Measurements from ENCODE around the gene PSMD11. TPM values are rescaled to one million over a fixed set of nuclear protein-coding genes. Genes with fewer than 3 reads are reported as not detected.
A peak's percentile ranks its signal among the peaks of the same experiment; 100 is the strongest.

The PSMD11 gene
- polyA plus RNA-seq, 1 donor (not counting 4 experiments of a cell fraction or from before 2014, with no cell fraction given): 103 TPM

- H3K27ac ChIP-seq (ENCODE audit: control insufficient read depth, insufficient read depth, low read length): no peak overlapping the region
- H3K9me1 ChIP-seq (ENCODE audit: control insufficient read depth, extremely low read depth, insufficient read depth, low read length): peaks cover 9% of the 10 kb centered on the region
- H3K79me2 ChIP-seq (ENCODE audit: control insufficient read depth, insufficient read depth, low read length): peaks cover 37% of the 10 kb centered on the region
- dilution Hi-C loops (cut with MboI; ENCODE audit: extremely low pct_ligation_motif_present, low sequenced_read_pairs): no loop called here
- TF ChIP-seq CTCF (optimal IDR thresholded peaks at IDR 0.05 in 1 of 3, IDR thresholded peaks at IDR 0.05 in 1 of 3, conservative IDR thresholded peaks at IDR 0.05 in 1 of 3; ENCODE audit: extremely low read depth in 1 of 3, insufficient read depth in 2 of 3, low read length in 3 of 3) (no peak), EZH2 (IDR thresholded peaks at IDR 0.05; ENCODE audit: low read length) (no peak)
- FAIRE-seq: no peak
- no peak overlapping the region for H3K9ac ChIP-seq (ENCODE audit: control insufficient read depth, extremely low read depth, insufficient read depth, low read length)
- peaks cover 11 to 25% of the 10 kb centered on the region in 2 experiments for H3K36me3 ChIP-seq (ENCODE audit: control insufficient read depth in 2 of 2, extremely low read depth in 1 of 2, insufficient read depth in 2 of 2, low read length in 2 of 2)
- DNase-seq (ENCODE audit: low read depth, low spot score): no peak
- no peaks in the 10 kb centered on the region for H4K20me1 ChIP-seq (ENCODE audit: control insufficient read depth, extremely low read depth, insufficient read depth, low read length)
- H2AFZ ChIP-seq (ENCODE audit: control insufficient read depth, low read length): no peak overlapping the region
- no peaks in the 10 kb centered on the region for H3K27me3 ChIP-seq (ENCODE audit: control insufficient read depth, extremely low read depth, insufficient read depth, low read length)
- H3K4me1 ChIP-seq (ENCODE audit: control insufficient read depth, extremely low read depth, insufficient read depth, low read length): peaks cover 46% of the 10 kb centered on the region
- H3K4me2 ChIP-seq (ENCODE audit: control insufficient read depth, extremely low read depth, insufficient read depth, low read depth, low read length): peak overlapping the region; percentile 94
- H3K9me3 ChIP-seq (ENCODE audit: control insufficient read depth, low read depth, low read length): no peaks in the 10 kb centered on the region
- peak overlapping the region; percentile 14 to 49 (median 18) for H3K4me3 ChIP-seq (ENCODE audit: control insufficient read depth in 2 of 3, extremely low read depth in 1 of 3, insufficient read depth in 2 of 3, low read depth in 1 of 3, low read length in 3 of 3)
These were observed 44.4 kb downstream of the PSMD11 start for GRCh38 chr17:32488604-32489180.

DNA sequence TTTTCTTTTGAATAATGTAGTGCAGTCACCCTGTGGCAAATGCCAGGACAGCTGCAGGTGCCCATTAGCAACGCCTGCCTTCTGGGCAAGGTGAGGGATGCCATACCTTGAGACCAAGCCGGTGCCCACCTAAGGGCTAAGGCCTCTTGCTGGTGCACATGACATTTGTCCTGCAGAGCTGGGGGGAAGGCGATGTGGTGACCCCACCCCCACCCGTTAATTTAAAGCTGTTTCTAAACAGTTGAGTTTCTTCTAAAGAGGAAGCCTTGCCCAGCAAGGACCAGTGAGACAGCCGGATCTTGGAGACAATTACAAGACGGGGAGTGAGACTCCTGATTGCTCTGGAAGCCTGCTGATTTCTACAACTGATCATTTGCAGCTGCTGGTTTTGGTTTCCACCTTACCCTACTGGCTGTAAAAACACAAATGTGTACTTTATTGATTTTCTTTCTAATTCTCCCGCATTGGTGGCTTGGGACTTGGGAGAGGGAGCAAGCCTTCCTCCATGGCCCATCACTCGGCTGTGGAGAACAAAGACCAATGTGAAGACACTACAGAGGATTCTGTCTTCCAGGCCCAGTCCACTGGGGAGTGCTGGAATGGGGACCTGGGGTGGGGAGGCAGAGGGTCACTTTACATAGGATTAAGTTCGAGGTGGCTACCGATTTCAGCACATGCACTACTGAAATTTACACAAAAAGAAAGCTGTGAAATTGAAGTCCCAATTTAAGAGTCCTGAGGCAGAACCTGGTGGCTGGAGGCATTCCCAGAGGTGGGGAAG is 45.2 kb downstream of the PSMD11 start:
- no peak for TF ChIP-seq EZH2 (IDR thresholded peaks at IDR 0.05; ENCODE audit: low read length)
- no peak for TF ChIP-seq CTCF (optimal IDR thresholded peaks at IDR 0.05 in 1 of 3, IDR thresholded peaks at IDR 0.05 in 1 of 3, conservative IDR thresholded peaks at IDR 0.05 in 1 of 3; ENCODE audit: extremely low read depth in 1 of 3, insufficient read depth in 2 of 3, low read length in 3 of 3)
- FAIRE-seq: peak; percentile 26
- dilution Hi-C loops (cut with MboI; ENCODE audit: extremely low pct_ligation_motif_present, low sequenced_read_pairs): no loop called here
- no peaks in the 10 kb centered on the region for H3K9me3 ChIP-seq (ENCODE audit: control insufficient read depth, low read depth, low read length)
- H3K27me3 ChIP-seq (ENCODE audit: control insufficient read depth, extremely low read depth, insufficient read depth, low read length): no peaks in the 10 kb centered on the region
- H3K27ac ChIP-seq (ENCODE audit: control insufficient read depth, insufficient read depth, low read length): no peak overlapping the region
- peaks cover 46% of the 10 kb centered on the region for H3K4me1 ChIP-seq (ENCODE audit: control insufficient read depth, extremely low read depth, insufficient read depth, low read length)
- H4K20me1 ChIP-seq (ENCODE audit: control insufficient read depth, extremely low read depth, insufficient read depth, low read length): no peaks in the 10 kb centered on the region
- peak overlapping the region; percentile 94 for H3K4me2 ChIP-seq (ENCODE audit: control insufficient read depth, extremely low read depth, insufficient read depth, low read depth, low read length)
- H3K4me3 ChIP-seq (ENCODE audit: control insufficient read depth in 2 of 3, extremely low read depth in 1 of 3, insufficient read depth in 2 of 3, low read depth in 1 of 3, low read length in 3 of 3): peak overlapping the region; percentile 22 to 26 (median 22)
- no peak overlapping the region for H2AFZ ChIP-seq (ENCODE audit: control insufficient read depth, low read length)
- DNase-seq (ENCODE audit: low read depth, low spot score): no peak
- peaks cover 37% of the 10 kb centered on the region for H3K79me2 ChIP-seq (ENCODE audit: control insufficient read depth, insufficient read depth, low read length)
- H3K36me3 ChIP-seq (ENCODE audit: control insufficient read depth in 2 of 2, extremely low read depth in 1 of 2, insufficient read depth in 2 of 2, low read length in 2 of 2): peaks cover 9 to 25% of the 10 kb centered on the region in 2 experiments
- H3K9ac ChIP-seq (ENCODE audit: control insufficient read depth, extremely low read depth, insufficient read depth, low read length): peak overlapping the region; percentile 19
- H3K9me1 ChIP-seq (ENCODE audit: control insufficient read depth, extremely low read depth, insufficient read depth, low read length): peaks cover 9% of the 10 kb centered on the region
